Ishikawa (cell line): ENCODE measurements around the gene PCYT1A.

ENCODE experiments used
- CEBPB ChIP-seq: IDR thresholded peaks from 2 replicates; pipeline ENCODE4 v1.6.1; 2012
- CREB1 ChIP-seq: IDR thresholded peaks from 2 replicates; pipeline ENCODE4 v1.6.1; 2012; ENCODE audit warnings: low read depth
- EGR1 ChIP-seq: IDR thresholded peaks from 2 replicates; pipeline ENCODE4 v1.6.1; 2012
- EP300 ChIP-seq: IDR thresholded peaks from 2 replicates; pipeline ENCODE4 v1.6.1; 2012; ENCODE audit warnings: borderline replicate concordance
- MAX ChIP-seq: IDR thresholded peaks from 2 replicates; pipeline ENCODE4 v1.6.1; 2012
- NFIC ChIP-seq: IDR thresholded peaks from 2 replicates; pipeline ENCODE4 v1.6.1; 2012
- RAD21 ChIP-seq: IDR thresholded peaks from 2 replicates; pipeline ENCODE4 v1.6.1; 2012; ENCODE audit warnings: low read depth
- REST ChIP-seq: IDR thresholded peaks from 2 replicates; pipeline ENCODE4 v1.6.1; 2012; ENCODE audit warnings: low read depth, mild to moderate bottlenecking
- TAF1 ChIP-seq: IDR thresholded peaks from 2 replicates; pipeline ENCODE4 v1.6.1; 2012; ENCODE audit warnings: low read depth, mild to moderate bottlenecking
- TCF12 ChIP-seq: IDR thresholded peaks from 2 replicates; pipeline ENCODE4 v1.6.1; 2012; ENCODE audit warnings: low read depth
- USF1 ChIP-seq: IDR thresholded peaks from 2 replicates; pipeline ENCODE4 v1.6.1; 2012
- YY1 ChIP-seq: IDR thresholded peaks from 2 replicates; pipeline ENCODE4 v1.6.1; 2012; ENCODE audit warnings: low read depth
- ZBTB7A ChIP-seq: IDR thresholded peaks from 2 replicates; pipeline ENCODE4 v1.6.1; 2012; ENCODE audit warnings: low read depth

GRCh38 chr3:196288141-196288460, 575 bp upstream of the PCYT1A start:
- TF ChIP-seq YY1, result no peak
- TF ChIP-seq MAX, result no peak
- TF ChIP-seq ZBTB7A, result no peak
- TF ChIP-seq REST, result no peak
- no peak for TF ChIP-seq CREB1
- TF ChIP-seq TAF1, result no peak
- no peak for TF ChIP-seq EGR1
- no peak for TF ChIP-seq RAD21
- TF ChIP-seq TCF12, result no peak
- TF ChIP-seq NFIC, result no peak
- no peak for TF ChIP-seq USF1
- TF ChIP-seq CEBPB, result no peak
- TF ChIP-seq EP300, result no peak
